ENCODE data around the gene FAM209B.
"Not testable (repeated sequence)": the region's sequence is repeated elsewhere in the genome, so short reads cannot be mapped to it uniquely, and the experiment has no call there.

Gene FAM209B, protein sequence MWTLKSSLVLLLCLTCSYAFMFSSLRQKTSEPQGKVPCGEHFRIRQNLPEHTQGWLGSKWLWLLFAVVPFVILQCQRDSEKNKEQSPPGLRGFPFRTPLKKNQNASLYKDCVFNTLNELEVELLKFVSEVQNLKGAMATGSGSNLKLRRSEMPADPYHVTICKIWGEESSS

GRCh38 chr20:56532946-56533345, at the start of gene FAM209B:
Gene FAM209B, plus strand, starts transcription at chr20:56533246. Its CDS starts 96 bp downstream, at chr20:56533342.
- not testable (repeated sequence) for DNase-seq (ENCODE audit: low read depth in 2 of 2)

DNA sequence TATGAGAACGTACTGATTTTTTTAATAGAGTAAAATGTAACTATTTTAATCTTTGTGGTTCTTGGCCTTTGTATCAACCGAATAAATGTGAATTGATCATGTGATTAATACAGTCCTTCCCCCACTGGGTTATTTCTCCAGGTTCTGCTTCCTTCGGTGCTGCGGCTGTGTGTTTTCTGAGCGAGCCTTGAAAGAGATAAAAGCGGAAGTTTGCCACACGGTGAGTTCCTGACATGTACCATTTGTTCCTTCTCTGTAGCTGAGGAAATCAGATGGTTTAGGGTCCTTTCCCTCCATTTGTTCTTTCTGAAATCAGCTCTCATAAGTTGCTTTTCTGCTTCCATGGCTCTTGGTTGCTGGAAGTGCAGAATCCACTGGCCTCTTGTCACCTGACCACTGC, 49.1 kb upstream of the FAM209B start:
- DNase-seq (ENCODE audit: low read depth in 2 of 2): no peak

DNA sequence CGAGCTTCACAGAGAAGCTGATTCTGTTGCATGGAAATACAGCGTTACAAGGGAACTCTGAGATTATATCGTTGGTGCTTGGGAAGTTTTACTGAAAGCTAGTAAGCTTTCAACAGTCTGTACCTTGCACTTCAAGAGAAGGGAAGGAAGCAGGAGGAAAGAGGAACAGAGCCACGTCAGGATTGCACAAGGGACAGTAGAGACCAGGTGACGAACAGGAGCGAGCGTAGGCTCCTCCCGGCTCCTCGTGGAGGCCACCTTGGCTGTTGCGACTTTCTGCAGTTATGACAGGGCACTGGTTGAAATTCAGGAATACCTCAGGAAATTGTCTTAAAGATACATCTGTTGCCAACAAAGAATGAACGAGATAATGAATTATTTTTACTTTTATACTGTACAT, 45.8 kb upstream of the FAM209B start:
- DNase-seq (ENCODE audit: low read depth in 2 of 2): no peak

GRCh38 chr20:56488566-56488965, 44.5 kb upstream of the FAM209B start:
- DNase-seq (ENCODE audit: low read depth in 2 of 2): no peak

- DNase-seq (ENCODE audit: low read depth in 2 of 2): no peak
These were observed 31.9 kb upstream of the FAM209B start for GRCh38 chr20:56501116-56501515.

DNA sequence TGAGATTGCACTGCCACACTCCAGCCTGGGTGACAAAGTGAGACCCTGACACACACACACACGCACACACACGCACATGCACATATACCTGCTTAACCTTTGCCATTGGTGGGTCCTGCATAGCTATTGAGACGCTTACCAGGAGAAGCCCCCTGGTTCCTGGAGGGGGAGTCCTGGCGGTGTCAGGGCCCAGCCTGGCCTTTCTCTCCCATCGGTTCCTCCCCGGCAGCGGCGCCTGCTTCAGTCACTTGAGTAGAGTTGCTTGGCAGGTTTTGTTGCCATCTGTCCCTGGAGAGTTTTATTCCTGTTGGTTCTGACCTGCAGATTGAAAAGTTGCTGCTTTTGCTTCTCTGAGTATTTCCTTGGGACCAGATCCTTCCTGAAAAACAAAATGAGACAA, 29.1 kb upstream of the FAM209B start:
- no peak for DNase-seq (ENCODE audit: low read depth in 2 of 2)

GRCh38 chr20:56504373-56505005, 28.6 kb upstream of the FAM209B start:
- peak in 1 of 2 donors; percentile 7 for DNase-seq (ENCODE audit: low read depth in 2 of 2)

DNA sequence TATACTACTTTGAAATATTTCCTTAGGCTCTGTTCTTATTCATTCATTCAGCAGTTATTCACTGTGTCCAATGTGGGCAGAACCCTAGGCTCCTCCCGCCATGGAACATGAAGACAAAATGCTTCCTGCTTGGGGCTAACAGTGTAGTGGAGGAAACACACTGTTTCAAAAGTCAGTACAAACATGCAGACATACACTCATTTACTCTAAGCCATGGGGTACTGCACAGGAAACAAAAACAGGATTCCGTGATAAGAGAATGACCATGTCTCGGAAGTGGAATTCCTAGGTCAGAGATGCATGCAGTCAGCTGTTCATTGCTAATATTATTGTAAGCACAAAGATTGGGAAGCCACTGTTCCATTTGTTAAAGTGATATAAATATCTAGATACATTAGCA, 26.9 kb upstream of the FAM209B start:
- no peak for DNase-seq (ENCODE audit: low read depth in 2 of 2)

- DNase-seq (ENCODE audit: low read depth in 2 of 2): no peak
These were observed 21.1 kb upstream of the FAM209B start for GRCh38 chr20:56511926-56512325.

DNA sequence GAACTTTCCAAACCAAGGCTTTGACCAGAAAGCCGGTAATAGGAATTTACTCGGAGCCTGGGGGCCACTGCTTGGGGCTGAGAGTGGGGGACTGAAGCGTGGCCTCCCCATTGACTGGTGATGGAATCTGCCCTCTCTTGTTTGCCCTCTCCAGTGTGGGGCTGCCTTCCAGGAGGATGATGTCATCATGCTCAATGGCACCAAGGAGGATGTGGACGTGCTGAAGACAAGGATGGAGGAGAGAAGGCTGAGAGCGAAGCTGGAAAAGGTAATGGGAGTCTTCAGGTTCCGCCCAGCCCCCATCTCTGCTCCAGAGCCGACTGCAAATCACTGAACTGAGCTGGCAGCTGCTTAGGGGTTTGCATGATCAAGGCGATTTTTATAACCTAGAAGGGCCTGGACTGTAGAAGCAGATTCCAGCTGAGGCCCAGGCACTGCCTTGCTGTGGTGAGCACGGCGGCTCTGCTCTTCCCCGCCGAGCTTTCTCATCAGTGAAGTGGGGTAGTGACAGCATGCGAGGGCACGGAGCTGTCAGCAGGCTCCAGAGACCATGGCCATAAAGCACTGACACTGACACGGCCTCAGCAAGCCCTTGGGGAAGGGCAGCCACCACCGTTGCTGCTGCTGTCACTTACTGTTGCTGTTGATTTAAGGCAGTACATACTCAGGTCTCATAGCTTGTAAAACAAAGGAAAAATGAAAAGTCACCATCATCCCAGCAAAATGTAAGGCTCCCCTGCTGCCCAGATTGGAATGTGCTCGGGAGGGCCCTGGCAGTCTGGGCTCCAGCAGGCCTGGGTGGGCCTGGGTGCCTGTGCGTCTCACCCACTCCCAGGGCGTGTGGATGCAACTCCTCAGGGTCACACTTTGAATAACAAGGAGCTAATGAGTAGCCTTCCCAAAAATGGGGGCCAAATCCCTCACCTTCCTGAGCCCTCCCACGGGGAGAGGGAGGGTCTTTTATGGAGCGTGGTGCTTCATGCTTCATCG, 19.6 kb upstream of the FAM209B start:
- DNase-seq (ENCODE audit: low read depth in 2 of 2): no peak

- no peak for DNase-seq (ENCODE audit: low read depth in 2 of 2)
These were observed 16.4 kb upstream of the FAM209B start for GRCh38 chr20:56516631-56517030.

DNA sequence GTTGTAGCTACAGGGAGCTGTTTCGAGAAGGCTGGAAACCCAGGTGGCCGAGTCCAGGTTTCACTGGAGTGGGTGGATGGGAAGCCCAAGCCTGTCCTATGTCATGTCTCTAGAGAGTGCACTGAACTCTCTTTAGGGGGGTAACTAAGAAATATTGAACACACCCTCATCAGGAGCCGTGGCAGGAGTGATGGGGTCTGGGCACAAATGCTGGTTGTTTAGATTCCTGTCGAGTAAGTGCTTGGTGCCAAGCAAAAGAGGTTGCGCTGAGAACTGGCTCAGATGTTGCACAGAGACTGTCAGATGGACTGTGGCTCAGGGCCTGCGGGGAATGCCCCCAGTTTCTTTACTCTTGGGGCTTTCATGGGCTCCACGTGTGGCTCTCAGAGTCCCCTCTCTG, 15.8 kb upstream of the FAM209B start:
- DNase-seq (ENCODE audit: low read depth in 2 of 2): no peak

DNA sequence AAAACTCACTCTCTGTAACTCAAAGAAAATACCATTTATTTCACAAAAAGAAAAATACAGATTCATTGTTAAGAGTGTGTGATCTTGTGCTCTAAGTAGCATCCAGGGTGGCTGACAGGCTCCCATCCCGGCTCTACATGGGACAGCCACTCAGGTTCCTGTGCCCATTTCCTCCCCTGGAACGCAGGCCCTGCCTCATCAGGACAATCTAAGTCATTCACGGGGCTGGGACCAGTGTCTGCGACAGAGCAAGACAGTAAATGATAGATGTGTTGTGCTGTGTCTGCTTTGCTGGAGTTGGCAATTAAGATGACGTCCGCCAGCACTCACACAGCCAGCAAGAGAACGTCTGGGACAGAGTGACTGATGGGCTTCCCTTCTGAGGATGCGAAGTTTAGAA, 15.4 kb upstream of the FAM209B start:
- no peak for DNase-seq (ENCODE audit: low read depth in 2 of 2)

- no peak for DNase-seq (ENCODE audit: low read depth in 2 of 2)
These were observed 14.9 kb upstream of the FAM209B start for GRCh38 chr20:56518126-56518525.

DNA sequence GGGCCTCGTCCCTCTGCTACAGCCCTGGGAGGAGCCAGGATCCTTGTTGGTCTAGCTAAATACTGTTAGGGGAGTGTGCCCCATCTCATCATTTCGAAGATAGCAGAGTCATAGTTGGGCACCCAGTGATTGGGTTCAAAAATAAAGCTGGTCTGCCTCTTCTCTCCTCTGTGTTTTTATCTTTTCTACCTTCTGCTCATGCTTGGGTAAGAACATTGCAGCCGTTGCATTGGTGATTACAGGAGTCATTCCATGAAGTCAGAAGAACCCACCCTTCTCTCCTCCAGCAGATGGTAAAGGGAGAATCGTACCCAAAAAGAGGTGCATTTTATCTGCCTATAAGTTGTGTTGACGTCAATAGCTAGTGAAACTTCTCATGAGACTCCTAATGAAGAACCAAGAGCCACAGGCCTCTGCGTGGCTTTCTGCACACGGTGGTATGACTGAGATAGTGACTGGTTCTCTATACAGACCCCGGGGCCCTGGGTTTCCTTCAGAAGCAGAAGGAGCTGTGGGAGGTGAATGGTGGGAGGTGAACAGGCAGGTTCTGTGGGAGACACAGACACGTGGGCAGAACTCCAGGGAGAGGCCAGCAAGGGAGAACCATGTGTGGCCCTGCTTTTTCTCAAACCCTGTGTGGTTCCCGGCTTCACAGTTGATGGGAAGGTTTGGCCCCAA, 14.2 kb upstream of the FAM209B start:
- DNase-seq (ENCODE audit: low read depth in 2 of 2): no peak

DNA sequence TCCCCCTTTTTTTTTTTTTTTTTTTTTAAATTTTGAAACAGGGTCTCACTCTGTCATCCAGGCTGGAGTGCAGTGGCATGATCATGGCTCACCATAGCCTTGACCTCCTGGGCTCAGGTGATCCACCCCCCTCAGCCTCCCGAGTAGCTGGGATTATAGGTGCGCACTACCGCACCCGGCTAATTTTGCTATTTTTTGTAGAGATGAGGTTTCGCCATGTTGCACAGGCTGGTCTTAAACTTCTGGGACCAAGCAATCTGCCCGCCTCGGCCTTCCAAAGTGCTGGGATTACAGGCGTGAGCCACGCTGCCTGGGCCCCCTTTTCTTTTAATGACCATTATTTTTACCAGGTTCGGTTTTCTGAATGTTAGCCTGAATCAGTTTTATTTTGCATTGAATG, 13.5 kb upstream of the FAM209B start:
- no peak for DNase-seq (ENCODE audit: low read depth in 2 of 2)

GRCh38 chr20:56520180-56520579, 12.9 kb upstream of the FAM209B start:
- no peak for DNase-seq (ENCODE audit: low read depth in 2 of 2)

- DNase-seq (ENCODE audit: low read depth in 2 of 2): not testable (repeated sequence)
These were observed 12.2 kb upstream of the FAM209B start for GRCh38 chr20:56520746-56521354.

- DNase-seq (ENCODE audit: low read depth in 2 of 2): no peak
These were observed 10.7 kb upstream of the FAM209B start for GRCh38 chr20:56522311-56522710.

GRCh38 chr20:56524444-56524843, 8.6 kb upstream of the FAM209B start, which contains the start of gene FAM209A:
Gene FAM209A, plus strand, starts transcription at chr20:56524744. Its CDS starts 65 bp downstream, at chr20:56524809.
- not testable (repeated sequence) for DNase-seq (ENCODE audit: low read depth in 2 of 2)

- DNase-seq (ENCODE audit: low read depth in 2 of 2): no peak
These were observed 5.5 kb upstream of the FAM209B start for GRCh38 chr20:56527521-56527920.
